ENCODE measurements around the gene INF2.
"Not testable (repeated sequence)": the region's sequence is repeated elsewhere in the genome, so short reads cannot be mapped to it uniquely, and the experiment has no call there.

INF2 gene

DNA sequence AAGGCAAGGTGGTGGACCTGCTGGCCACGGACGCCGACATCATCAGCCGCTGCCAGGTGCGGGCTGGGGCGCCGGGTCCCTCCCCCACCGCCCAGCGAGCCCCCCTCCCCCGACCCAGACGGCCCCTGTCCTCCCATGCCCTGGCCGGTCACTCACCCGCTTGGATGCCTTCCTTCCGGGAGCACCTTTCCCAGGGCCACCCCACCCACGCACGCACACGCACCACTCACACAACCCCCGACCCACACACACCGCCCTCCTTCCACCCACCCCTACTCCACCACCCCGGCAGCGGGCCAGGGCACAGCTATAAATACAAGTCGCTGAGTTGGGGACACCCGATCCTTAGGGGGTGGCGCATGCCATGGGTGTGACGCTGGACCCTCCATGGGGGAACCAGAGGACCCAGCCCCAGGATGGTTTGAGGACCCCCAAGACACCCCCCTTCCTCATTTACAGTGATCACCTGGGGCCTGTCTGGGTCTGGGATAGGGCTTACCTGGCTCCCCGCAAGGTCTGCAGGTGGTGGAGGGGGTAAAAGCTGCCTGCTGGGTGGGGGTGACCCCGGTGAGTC lies 35.1 kb downstream of the INF2 start:
- DNase-seq, result no peak

DNA sequence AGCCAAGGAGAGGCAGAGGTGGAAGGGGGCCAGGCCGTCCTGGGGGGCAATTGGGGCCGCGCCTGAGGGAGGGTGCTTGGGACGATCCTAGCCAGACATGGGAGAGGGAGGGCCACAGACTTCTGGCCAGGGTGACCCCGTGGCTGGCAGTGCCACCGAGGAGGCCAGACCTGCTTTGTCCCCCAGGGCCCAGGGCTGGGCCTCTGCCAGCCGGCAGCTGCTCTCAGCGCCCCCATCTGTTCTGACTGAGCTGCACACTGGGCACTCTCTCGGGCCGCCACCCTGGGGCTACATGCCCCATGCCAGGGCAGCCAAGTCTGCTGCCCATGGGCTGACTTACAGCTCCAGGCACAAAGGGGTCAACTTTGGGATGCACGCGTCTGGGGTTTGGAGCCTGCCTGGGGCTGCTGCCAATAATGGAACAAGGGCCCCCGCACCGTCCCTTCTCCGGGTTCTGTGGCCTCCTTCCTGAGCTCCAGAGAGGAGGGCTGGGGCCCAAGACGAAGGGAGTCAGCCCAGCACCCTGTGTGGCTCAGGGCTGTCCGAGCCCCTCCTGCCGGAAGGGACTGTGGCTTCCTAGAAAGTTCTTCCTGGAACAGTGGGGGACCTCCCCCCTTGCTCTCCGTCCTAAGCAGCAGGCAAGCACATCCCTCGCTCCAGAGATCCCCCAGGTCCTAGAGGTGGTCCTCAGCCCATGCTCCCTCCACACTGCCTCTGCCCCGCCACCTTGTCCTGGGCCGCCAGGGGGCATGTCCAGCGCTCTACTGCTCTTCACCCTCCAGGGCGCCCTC lies 35.8 kb downstream of the INF2 start:
- DNase-seq, result peak; percentile 56

GRCh38 chr14:104725772-104726548 lies 36.5 kb downstream of the INF2 start:
- no peak for DNase-seq

DNA sequence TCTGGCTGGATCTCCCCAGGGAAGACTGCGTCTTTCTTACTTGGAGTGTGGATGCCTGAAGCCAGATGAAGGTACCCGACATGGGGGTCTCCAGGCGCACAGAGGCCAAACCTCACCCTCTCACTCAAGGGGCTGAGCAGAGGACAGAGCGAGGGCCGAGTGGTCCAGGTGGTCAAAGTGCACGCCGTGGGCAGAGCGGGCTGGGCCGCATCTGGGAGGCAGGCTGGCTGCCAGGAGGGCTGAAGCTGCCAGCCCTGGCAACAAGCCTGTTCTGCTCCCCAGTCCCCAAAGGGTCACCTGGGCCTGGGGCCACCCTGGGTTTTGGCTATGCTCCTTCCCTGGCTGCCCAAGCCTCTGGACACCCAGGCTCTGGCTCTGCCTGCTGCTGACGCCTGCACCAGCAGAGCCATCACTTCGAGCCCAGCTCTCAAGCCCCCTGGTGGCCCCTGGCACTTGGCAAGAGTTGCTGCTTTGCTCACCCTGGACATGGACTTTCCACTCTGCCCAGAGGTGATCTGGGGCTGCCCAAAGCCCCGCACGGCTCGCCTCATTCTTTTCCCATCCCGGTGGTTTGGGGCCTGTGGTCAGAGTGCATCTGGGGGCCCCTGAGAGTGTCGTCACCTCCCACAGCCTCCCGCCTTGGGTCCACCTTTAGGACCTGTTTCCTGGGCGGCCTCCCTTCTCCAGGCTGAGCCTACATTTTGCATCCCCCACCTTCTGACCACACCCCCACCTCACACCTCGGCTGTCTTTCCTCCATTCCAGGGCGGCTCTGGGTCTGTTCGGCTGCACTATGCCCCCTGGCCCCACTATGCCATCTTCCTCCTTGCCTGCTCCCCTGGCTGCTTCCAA lies 37.4 kb downstream of the INF2 start:
- peak; percentile 38 for DNase-seq

DNA sequence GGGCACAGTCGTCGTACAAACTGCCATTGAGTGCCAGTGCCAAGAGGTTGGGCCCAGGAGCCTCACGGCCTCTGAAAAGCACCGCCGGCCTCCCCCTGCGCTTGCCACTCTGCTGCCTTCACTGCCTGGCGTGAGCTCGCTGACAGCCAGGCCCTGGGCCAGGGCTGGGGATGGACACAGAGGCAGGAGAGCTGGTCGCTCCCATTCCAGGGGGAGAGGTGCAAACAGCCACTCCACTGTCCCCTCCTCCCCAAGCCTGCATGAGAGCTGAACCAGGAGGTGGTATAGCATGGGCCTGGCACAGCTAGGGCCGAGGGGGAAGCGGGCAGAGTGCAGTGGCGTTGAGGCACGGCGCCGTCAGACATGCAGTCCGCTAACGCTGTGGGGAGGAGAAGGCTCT lies 39.2 kb downstream of the INF2 start:
- no peak for DNase-seq

- DNase-seq, result not testable (repeated sequence)
These were observed 39.9 kb downstream of the INF2 start for GRCh38 chr14:104729176-104729834.

- DNase-seq, result no peak
These were observed 40.4 kb downstream of the INF2 start for GRCh38 chr14:104729835-104730181.

DNA sequence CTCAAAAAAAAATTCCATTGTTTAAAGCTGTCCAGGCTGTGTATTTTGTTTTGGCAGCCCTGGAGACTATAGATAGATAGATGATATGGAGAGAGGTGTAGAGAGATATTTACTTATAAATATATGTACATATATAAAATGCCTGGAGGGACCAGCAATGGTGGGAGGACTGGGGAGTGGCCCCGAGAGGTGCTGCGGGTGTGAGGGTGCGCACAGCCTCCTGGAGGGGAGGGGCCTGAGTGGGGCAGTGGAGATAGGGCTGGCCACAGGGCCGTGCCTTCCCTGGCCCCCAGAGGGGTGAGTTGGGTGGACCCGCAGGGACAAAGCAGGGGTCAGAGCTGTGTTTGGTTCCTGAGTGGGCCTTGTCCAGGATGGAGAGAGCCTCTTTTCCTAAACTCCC lies 41.1 kb downstream of the INF2 start:
- DNase-seq, result no peak

DNA sequence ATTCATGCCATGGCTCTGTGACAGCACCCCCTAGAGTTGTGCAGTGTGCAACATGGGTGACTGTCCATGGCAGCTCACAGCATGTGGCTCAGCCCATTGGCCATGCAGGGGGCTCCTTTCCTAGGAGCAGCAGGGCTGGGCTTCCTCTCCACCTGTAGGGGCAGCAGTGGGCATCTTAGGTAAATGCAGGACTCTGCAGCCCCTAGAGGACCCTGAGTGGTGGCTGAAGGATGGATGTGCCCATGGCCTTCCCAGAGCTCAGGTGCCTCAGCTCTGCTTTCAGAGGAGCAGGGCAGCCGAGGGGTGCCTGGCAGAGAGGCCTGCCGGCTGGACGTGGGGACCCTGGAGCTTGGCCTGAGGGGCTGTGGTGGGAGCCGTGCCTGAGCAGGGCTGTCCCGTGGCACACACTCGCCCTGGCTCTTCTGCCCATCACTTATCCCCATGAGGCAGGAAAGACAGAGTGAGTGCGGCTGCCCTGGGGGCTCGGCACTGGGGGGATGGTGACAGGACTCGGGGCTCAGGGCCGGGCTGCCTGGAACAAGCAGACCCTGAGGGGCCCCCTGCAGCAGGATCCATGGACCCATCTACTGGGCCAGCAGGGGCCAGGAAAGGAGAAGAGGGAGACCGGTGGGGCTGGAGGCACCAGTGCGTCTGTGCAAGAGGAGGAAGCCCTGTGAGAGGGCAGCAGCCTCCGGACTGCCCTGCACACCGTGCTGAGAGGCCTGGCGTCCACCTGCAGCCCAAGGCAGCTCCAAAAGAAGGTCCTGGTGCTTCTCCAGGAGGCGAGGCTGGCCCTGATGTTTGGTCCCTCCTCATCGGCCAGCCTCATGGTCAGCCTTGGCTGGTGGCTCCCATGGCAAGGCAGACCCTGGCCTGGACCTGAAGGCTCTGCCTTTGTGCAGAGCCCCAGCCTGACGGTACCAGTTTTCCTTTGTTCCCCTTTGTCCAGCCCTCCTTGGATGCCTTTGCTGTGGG lies 42.2 kb downstream of the INF2 start:
- no peak for DNase-seq

- no peak for DNase-seq
These were observed 43.0 kb downstream of the INF2 start for GRCh38 chr14:104732355-104732804.

GRCh38 chr14:104732931-104733681 lies 43.7 kb downstream of the INF2 start:
- no peak for DNase-seq

GRCh38 chr14:104734051-104734587 lies 44.7 kb downstream of the INF2 start:
- DNase-seq, result no peak

DNA sequence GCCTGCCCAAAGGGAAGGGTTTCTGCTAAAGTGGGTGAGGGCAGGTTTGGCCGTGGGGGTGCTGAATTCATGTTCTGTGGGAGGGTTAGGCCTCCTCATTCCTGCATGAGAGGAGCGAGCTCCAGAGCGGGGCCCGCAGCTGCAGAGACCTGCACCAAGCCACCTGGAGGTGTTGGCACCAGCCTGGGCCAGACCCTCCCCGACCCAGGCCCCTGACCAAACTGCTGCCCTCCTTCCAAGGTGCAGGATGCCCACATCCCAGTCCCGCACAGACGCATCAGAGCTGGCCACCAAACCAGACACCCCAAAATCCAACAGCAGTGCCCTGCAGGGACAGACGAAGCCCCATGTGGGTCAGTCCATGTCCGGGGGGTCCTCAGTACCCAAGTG lies 45.2 kb downstream of the INF2 start:
- DNase-seq, result no peak

- no peak for DNase-seq
These were observed 45.8 kb downstream of the INF2 start for GRCh38 chr14:104734991-104735779.

DNA sequence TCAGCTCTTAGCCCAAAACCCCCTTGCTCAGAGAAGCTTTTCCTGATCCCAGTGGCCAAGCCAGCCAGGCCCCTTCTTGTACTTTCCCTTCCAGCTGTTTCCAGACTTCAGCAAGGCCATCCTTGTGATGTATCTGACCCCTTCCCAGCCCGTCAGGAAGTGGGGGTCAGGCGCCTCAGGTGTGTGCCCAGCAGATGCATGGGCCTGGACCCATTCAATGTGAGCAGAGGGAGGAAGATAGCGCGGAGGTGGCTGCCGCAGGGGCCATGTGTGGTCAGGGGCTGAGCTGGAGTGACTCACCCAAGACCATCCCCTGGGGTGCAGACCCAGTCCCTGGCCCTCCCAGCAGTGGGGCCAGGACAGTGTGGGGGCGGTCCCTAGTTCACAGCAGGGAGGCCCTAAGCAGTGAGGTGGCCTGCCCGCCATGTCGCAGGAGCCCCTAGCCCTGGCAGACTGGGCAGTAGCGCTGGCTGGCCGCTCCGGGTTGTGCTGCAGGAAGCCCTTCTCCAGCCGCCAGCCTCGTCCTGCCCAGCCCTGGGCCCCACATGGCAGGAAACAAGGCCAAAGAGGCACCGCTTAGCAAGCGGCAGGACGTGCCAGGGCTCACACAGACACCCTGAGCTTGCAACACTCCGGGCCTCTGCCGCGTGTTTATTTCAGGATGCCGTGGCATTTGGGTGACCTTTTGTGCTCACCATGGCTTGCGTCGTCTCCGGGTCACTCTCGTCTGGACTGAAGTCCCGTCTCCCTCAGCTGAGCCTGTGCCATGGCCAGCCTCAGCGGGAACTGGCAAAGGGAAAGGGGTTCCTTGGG lies 46.6 kb downstream of the INF2 start:
- DNase-seq, result peak; percentile 79

- no peak for DNase-seq
These were observed 49.1 kb downstream of the INF2 start for GRCh38 chr14:104738375-104739019.

- DNase-seq, result no peak
These were observed 49.6 kb downstream of the INF2 start for GRCh38 chr14:104739026-104739425.
